Measurements from ENCODE around the gene SHROOM3. TPM values are rescaled to one million over a fixed set of nuclear protein-coding genes. Genes with fewer than 3 reads are reported as not detected.

Gene SHROOM3
- total RNA-seq, 2 donors from 2014 or later = 56.7 to 96.0 TPM

DNA sequence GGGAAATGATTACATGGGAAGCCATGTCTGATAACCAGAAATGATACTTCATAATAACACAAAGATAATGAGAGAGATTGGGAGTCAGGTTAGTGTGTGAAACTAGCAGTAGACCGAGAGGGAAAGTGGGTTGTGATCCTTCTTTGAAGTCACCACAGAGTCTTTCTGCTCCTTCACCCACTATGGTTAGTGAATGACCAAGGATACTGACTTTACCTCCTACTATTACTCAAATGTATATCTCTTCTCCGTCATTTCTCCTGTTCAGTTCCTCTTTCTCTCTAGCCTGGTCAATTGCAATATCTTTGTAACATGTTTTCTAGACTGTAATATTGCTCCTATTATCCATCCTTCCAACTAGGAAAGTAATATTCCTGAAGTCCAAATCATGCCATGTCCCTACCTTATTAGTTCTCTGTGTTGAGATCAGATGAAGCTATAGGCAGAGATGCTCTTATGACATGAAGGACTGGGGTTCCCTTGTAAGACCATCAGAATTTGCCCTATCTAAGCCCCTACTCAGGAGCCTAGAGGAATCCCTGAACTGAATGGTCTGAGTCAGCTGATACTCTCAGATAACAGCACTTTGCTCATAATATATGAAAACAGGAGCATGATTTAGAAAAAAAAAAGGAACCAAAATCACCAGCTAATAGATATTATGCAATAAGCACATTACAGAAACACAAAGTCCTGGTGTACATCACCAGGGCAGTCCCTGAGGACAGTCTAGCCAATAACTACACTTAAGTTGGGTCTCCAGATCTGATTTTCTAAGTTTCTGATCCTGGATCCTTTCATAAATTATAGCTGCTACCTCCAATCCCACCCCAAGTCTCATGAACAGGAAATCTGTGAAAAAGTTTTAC lies 81.2 kb downstream of the SHROOM3 start:
- no peaks in the 10 kb centered on the region for H3K27me3 ChIP-seq
- intact Hi-C loops (cut with DNase I) = no loop called here
- H3K9me3 ChIP-seq = peaks cover 0 to 4% (median 0%) of the 10 kb centered on the region in 3 donors
- no peak for TF ChIP-seq POLR2A (IDR thresholded peaks at IDR 0.05)
- TF ChIP-seq, protein P1, sequence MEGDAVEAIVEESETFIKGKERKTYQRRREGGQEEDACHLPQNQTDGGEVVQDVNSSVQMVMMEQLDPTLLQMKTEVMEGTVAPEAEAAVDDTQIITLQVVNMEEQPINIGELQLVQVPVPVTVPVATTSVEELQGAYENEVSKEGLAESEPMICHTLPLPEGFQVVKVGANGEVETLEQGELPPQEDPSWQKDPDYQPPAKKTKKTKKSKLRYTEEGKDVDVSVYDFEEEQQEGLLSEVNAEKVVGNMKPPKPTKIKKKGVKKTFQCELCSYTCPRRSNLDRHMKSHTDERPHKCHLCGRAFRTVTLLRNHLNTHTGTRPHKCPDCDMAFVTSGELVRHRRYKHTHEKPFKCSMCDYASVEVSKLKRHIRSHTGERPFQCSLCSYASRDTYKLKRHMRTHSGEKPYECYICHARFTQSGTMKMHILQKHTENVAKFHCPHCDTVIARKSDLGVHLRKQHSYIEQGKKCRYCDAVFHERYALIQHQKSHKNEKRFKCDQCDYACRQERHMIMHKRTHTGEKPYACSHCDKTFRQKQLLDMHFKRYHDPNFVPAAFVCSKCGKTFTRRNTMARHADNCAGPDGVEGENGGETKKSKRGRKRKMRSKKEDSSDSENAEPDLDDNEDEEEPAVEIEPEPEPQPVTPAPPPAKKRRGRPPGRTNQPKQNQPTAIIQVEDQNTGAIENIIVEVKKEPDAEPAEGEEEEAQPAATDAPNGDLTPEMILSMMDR (IDR thresholded peaks at IDR 0.05) = no peak
- no peaks in the 10 kb centered on the region for H3K36me3 ChIP-seq (replicated peaks in 1 of 2; ENCODE audit: insufficient read depth in 1 of 2, low read depth in 2 of 2)
- no peak overlapping the region for H3K27ac ChIP-seq
- no peak for ATAC-seq
- no peak for DNase-seq
- H3K4me3 ChIP-seq = no peak overlapping the region
- 66 to 84% methylated on average over 2 of the region's 2 CpGs for WGBS, 2 donors
- peaks cover 26% of the 10 kb centered on the region for H3K4me1 ChIP-seq

DNA sequence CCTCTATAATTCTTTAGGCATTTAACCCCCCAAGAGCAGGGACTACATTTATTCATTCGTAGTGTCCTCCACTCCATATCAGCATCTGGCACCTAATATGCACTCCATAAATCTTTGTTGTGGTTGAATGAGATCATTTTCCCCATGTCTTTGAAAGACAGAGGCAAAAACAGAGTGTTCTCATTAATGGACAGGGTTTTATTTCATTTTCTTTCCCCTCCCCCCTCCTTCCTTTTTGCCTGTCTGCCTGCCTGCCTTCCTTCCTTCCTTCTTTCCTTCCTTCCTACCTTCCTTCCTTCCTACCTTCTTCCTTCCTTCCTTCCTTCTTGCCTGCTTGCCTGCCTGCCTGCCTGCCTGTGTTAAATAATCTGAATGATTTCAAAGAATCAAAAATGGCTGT lies 83.2 kb downstream of the SHROOM3 start:
- Histone ChIP-seq H3K27me3 (no peaks in the 10 kb centered on the region), H3K9me3 (peaks cover 0 to 4% (median 0%) of the 10 kb centered on the region in 3 donors), H3K4me3 (no peak overlapping the region), H3K4me1 (peaks cover 8% of the 10 kb centered on the region), H3K36me3 (replicated peaks in 1 of 2; ENCODE audit: insufficient read depth in 1 of 2, low read depth in 2 of 2) (no peaks in the 10 kb centered on the region), H3K27ac (no peak overlapping the region)
- no peak for TF ChIP-seq POLR2A (IDR thresholded peaks at IDR 0.05)
- TF ChIP-seq, protein P1 (IDR thresholded peaks at IDR 0.05) = no peak
- intact Hi-C loops (cut with DNase I) = no loop called here
- 57 to 65% methylated on average over 1 of the region's 1 CpG for WGBS, 2 donors
- ATAC-seq (no peak), DNase-seq (no peak)

DNA sequence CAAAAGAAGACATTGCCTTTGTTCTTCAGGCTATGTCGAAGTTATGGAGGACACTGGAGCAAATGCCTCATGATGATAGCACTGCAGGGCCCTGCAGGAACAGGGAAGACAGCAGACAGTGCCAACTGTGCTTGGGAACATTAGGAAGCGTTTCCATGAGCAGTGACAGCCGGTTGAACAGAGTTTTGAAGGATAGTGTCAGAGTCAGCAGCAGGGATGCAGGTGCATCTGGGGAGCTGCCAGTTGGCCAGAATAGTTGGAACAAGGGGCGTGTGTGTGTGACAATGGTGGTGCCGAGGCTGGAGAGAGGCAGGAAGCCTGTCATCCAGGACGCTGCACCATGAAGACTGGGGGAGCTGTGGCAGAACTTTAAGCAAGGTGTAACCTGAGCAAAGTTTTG lies 88.6 kb downstream of the SHROOM3 start:
- intact Hi-C loops (cut with DNase I) = no loop called here
- Histone ChIP-seq H3K4me1 (peaks cover 30% of the 10 kb centered on the region), H3K4me3 (no peak overlapping the region), H3K27ac (no peak overlapping the region), H3K9me3 (no peaks in the 10 kb centered on the region), H3K27me3 (no peaks in the 10 kb centered on the region), H3K36me3 (replicated peaks in 1 of 2; ENCODE audit: insufficient read depth in 1 of 2, low read depth in 2 of 2) (no peaks in the 10 kb centered on the region)
- DNase-seq = no peak
- no peak for ATAC-seq
- 58% methylated on average over 6 of the region's 6 CpGs for WGBS, 2 donors
- TF ChIP-seq POLR2A (IDR thresholded peaks at IDR 0.05) = no peak
- TF ChIP-seq, protein P1 (IDR thresholded peaks at IDR 0.05) = no peak

DNA sequence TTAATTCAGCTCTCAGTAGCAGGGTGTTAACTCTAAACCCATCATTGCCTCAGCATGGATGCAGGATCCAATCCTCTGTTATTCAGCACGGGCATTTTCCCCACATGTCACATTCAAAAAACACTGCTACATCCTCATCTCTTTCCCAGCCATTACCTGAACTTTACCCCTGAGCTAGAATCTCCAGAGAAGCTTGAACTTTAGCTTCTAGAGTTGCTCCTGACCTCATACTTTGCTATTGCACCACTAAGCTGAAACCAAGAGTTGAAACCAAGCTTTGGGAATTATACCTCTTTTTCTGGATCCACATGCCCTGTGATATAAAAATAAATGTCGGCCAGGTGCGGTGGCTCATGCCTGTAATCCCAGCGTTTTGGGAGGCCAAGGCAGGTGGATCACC lies 90.7 kb downstream of the SHROOM3 start:
- no peak for TF ChIP-seq POLR2A (IDR thresholded peaks at IDR 0.05)
- TF ChIP-seq, protein P1 (IDR thresholded peaks at IDR 0.05) = no peak
- Histone ChIP-seq H3K27ac (peak overlapping the region; percentile 52 to 84 (median 80)), H3K9me3 (no peaks in the 10 kb centered on the region), H3K4me3 (no peak overlapping the region), H3K4me1 (peaks cover 30% of the 10 kb centered on the region), H3K27me3 (no peaks in the 10 kb centered on the region), H3K36me3 (replicated peaks in 1 of 2; ENCODE audit: insufficient read depth in 1 of 2, low read depth in 2 of 2) (no peaks in the 10 kb centered on the region)
- no peak for ATAC-seq
- WGBS, 2 donors = 50 to 57% methylated on average over 4 of the region's 4 CpGs
- intact Hi-C loops (cut with DNase I) = no loop called here
- no peak for DNase-seq

All from body of pancreas (tissue), 4 donors.